CD4-positive, alpha-beta T cell (primary cell): ENCODE results near the gene NUDCD3. TPM values are rescaled to one million over a fixed set of nuclear protein-coding genes. Genes with fewer than 3 reads are reported as not detected.

Experiments used
- ATAC-seq: fragments of 200-7000 bp; cut with Tn5 transposase; one replicate; pipeline ENCODE4 v1.10.0; 2022; ENCODE audit warnings: mild to moderate bottlenecking; ENCODE audit not compliant: poor library complexity
- CTCF ChIA-PET: fragments of 350-600 bp; sonication (Branson Sonifier 250); formaldehyde crosslinking; loops from one replicate; lab custom pipeline; 2021; ENCODE audit warnings: antibody characterized with exemption, inconsistent platforms; lab: Charles Lee
- POLR2A ChIA-PET: fragments of 350-600 bp; sonication (Branson Sonifier 250); formaldehyde crosslinking; loops from one replicate; lab custom pipeline; 2021; ENCODE audit warnings: antibody characterized with exemption, inconsistent platforms; lab: Charles Lee
- DNase-seq, 14 experiments: peaks; one replicate each; pipeline ENCODE4 v3.0.0-alpha.2; 2013 to 2020; ENCODE audit warnings: mixed read lengths in 2 of 14
- H3K27ac ChIP-seq, 2 donors: one replicate each; pipeline versions ENCODE4 v1.5.1 to v1.7.0; 2013; ENCODE audit warnings: low read length in 2 of 2, low read depth in 1 of 2, mild to moderate bottlenecking in 1 of 2
- H3K27me3 ChIP-seq, 2 experiments: 1 replicate in 1 of 2; 2 replicates in 1 of 2; pipeline versions ENCODE4 v1.6.1 to v1.7.0; 2013; ENCODE audit warnings: low read length in 2 of 2, control low read depth in 1 of 2, mild to moderate bottlenecking in 1 of 2, moderate library complexity in 1 of 2; ENCODE audit not compliant: insufficient read depth in 2 of 2, control insufficient read depth in 1 of 2
- H3K36me3 ChIP-seq: one replicate; pipeline ENCODE4 v1.6.1; 2013; ENCODE audit warnings: low read length, control low read depth; ENCODE audit not compliant: insufficient read depth
- H3K4me1 ChIP-seq: one replicate; pipeline ENCODE4 v1.6.1; 2013; ENCODE audit warnings: low read length, control low read depth; ENCODE audit not compliant: insufficient read depth
- H3K4me3 ChIP-seq: one replicate; pipeline ENCODE4 v1.5.1; 2013; ENCODE audit warnings: mild to moderate bottlenecking, low read length, moderate library complexity
- H3K9me3 ChIP-seq, 2 experiments: 1 replicate in 1 of 2; 2 replicates in 1 of 2; pipeline versions ENCODE4 v1.6.1 to v1.7.0; 2013; ENCODE audit warnings: low read length in 2 of 2, mild to moderate bottlenecking in 2 of 2, control low read depth in 1 of 2, moderate library complexity in 1 of 2; ENCODE audit not compliant: control insufficient read depth in 1 of 2, insufficient read depth in 1 of 2
- H3K27ac Mint-ChIP-seq: one replicate; pipeline ENCODE4 v1.8.0; 2020; ENCODE audit warnings: mixed read lengths
- H3K27me3 Mint-ChIP-seq: one replicate; pipeline ENCODE4 v1.8.0; 2021; ENCODE audit warnings: mixed read lengths
- H3K36me3 Mint-ChIP-seq: one replicate; pipeline ENCODE4 v1.8.0; 2021; ENCODE audit warnings: low read depth, mixed read lengths
- H3K4me1 Mint-ChIP-seq: one replicate; pipeline ENCODE4 v1.8.0; 2021; ENCODE audit warnings: low read depth, mixed read lengths
- H3K4me3 Mint-ChIP-seq: one replicate; pipeline ENCODE4 v1.8.0; 2020; ENCODE audit warnings: mild to moderate bottlenecking, mixed read lengths
- H3K9me3 Mint-ChIP-seq: one replicate; pipeline ENCODE4 v1.8.0; 2020; ENCODE audit warnings: mixed read lengths
- CTCF ChIP-seq: fragments of 200-600 bp; IDR thresholded peaks from one replicate; pipeline ENCODE4 v1.8.0; 2022; ENCODE audit warnings: antibody characterized with exemption, mild to moderate bottlenecking
- intact Hi-C, 2 experiments: fragments of 100-400 bp; cut with DNase I in 1 of 2; cut with micrococcal nuclease in 1 of 2; formaldehyde crosslinking; loops; one replicate each; pipeline versions ENCODE4 v1.15.1 to v1.9.0; 2023 to 2025; cut with DNase I, micrococcal nuclease
- total RNA-seq, 174 experiments: library from RNA in 2 of 174; stranded (reverse) in 2 of 174; gene quantifications; one replicate each; pipeline ENCODE4 v1.2.3 and lab custom pipeline; 2021 to 2026

The NUDCD3 gene
- total RNA-seq, 2 experiments from 2014 or later, result 56.6 to 60.6 TPM

GRCh38 chr7:44538798-44539668 lies 48.6 kb upstream of the NUDCD3 start:
- Mint-ChIP-seq H3K4me1 (no peaks in the 10 kb centered on the region), H3K9me3 (no peaks in the 10 kb centered on the region), H3K27me3 (peaks cover 4% of the 10 kb centered on the region), H3K27ac (no peak overlapping the region), H3K36me3 (no peaks in the 10 kb centered on the region), H3K4me3 (no peak overlapping the region)
- Histone ChIP-seq H3K4me3 (no peak overlapping the region), H3K9me3 (no peaks in the 10 kb centered on the region), H3K4me1 (no peaks in the 10 kb centered on the region), H3K27ac (no peak overlapping the region), H3K27me3 (no peaks in the 10 kb centered on the region), H3K36me3 (no peaks in the 10 kb centered on the region)
- no peak for TF ChIP-seq CTCF
- ATAC-seq, result no peak
- ChIA-PET POLR2A (no interaction called here), CTCF (no interaction called here)
- DNase-seq, result no peak
- intact Hi-C loops, result no loop called here

- POLR2A ChIA-PET, result no interaction called here
- H3K9me3 ChIP-seq, result no peaks in the 10 kb centered on the region
Observed at GRCh38 chr7:44538093-44538797, 47.8 kb upstream of the NUDCD3 start.

GRCh38 chr7:44537442-44537841 lies 47.0 kb upstream of the NUDCD3 start:
- intact Hi-C loops, result no loop called here
- H3K27me3 ChIP-seq, result no peaks in the 10 kb centered on the region
- DNase-seq, result no peak
- no peak overlapping the region for H3K27ac ChIP-seq
- H3K36me3 ChIP-seq, result no peaks in the 10 kb centered on the region
- Mint-ChIP-seq H3K4me1 (no peaks in the 10 kb centered on the region), H3K27me3 (no peaks in the 10 kb centered on the region), H3K9me3 (no peaks in the 10 kb centered on the region), H3K27ac (no peak overlapping the region), H3K4me3 (no peak overlapping the region), H3K36me3 (no peaks in the 10 kb centered on the region)
- TF ChIP-seq CTCF, result no peak
- no peak overlapping the region for H3K4me3 ChIP-seq
- H3K4me1 ChIP-seq, result no peaks in the 10 kb centered on the region
- ChIA-PET CTCF (no interaction called here), POLR2A (no interaction called here)
- H3K9me3 ChIP-seq, result no peaks in the 10 kb centered on the region
- no peak for ATAC-seq

More at GRCh38 chr7:44538093-44538797, 47.8 kb upstream of the NUDCD3 start:
- Mint-ChIP-seq H3K36me3 (no peaks in the 10 kb centered on the region), H3K27ac (no peak overlapping the region), H3K9me3 (no peaks in the 10 kb centered on the region), H3K4me3 (no peak overlapping the region), H3K27me3 (no peaks in the 10 kb centered on the region), H3K4me1 (no peaks in the 10 kb centered on the region)
- no peak for DNase-seq
- Histone ChIP-seq H3K27me3 (no peaks in the 10 kb centered on the region), H3K4me1 (no peaks in the 10 kb centered on the region), H3K4me3 (no peak overlapping the region), H3K27ac (no peak overlapping the region), H3K36me3 (no peaks in the 10 kb centered on the region)
- intact Hi-C loops, result no loop called here
- no peak for TF ChIP-seq CTCF
- CTCF ChIA-PET, result no interaction called here
- no peak for ATAC-seq
